ENCODE data around the gene NDUFAF2.
"Not testable (repeated sequence)": the region's sequence is repeated elsewhere in the genome, so short reads cannot be mapped to it uniquely, and the experiment has no call there.

The NDUFAF2 gene

DNA sequence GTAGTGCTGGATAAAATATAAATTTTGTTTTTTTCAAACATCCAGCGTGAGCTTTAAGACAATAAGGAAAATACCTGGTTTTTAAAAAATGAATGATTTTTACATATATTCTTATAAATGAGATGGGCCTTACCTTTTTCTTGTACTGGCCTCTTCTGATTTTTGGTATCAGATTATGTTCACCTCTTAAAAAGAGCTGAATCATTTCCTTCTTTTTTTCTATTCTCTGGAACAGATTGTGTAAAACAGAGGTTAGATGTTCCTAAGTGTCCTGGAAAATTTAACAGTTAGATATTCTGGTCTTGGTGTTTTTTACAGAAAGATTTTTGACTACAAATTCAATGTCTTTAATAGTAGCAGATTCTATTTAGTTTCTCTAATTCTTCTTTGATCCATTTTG is 74.6 kb downstream of the NDUFAF2 start:
- DNase-seq (ENCODE audit: low read depth in 2 of 2), result peak in 1 of 2 donors; percentile 35
- TF ChIP-seq, protein P1, sequence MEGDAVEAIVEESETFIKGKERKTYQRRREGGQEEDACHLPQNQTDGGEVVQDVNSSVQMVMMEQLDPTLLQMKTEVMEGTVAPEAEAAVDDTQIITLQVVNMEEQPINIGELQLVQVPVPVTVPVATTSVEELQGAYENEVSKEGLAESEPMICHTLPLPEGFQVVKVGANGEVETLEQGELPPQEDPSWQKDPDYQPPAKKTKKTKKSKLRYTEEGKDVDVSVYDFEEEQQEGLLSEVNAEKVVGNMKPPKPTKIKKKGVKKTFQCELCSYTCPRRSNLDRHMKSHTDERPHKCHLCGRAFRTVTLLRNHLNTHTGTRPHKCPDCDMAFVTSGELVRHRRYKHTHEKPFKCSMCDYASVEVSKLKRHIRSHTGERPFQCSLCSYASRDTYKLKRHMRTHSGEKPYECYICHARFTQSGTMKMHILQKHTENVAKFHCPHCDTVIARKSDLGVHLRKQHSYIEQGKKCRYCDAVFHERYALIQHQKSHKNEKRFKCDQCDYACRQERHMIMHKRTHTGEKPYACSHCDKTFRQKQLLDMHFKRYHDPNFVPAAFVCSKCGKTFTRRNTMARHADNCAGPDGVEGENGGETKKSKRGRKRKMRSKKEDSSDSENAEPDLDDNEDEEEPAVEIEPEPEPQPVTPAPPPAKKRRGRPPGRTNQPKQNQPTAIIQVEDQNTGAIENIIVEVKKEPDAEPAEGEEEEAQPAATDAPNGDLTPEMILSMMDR (IDR thresholded peaks at IDR 0.05; ENCODE audit: low read depth, low read length), result no peak
- no peak overlapping the region for H3K4me3 ChIP-seq (replicated peaks in 1 of 2; ENCODE audit: low read depth in 2 of 2, low read length in 2 of 2)

DNA sequence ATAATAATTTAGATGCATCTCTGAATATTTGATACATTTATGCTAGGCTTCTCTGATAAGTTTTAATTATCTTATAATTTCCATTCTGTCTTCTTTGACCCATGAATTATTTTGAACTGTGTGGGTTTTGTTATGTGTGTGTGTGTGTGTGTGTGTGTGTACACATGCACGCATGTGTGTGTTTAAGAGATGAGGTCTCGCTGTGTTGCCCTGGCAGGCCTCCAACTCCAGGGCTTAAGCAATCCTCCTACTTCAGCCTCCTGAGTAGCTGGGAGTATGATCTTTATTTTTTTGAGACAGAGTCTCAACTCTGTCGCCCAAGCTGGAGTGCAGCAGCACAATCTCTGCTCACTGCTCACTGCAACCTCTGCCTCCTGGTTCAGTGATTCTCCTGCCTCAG is 75.4 kb downstream of the NDUFAF2 start:
- TF ChIP-seq, protein P1 (IDR thresholded peaks at IDR 0.05; ENCODE audit: low read depth, low read length), result no peak
- DNase-seq (ENCODE audit: low read depth in 2 of 2), result peak; percentile 79
- H3K4me3 ChIP-seq (replicated peaks in 1 of 2; ENCODE audit: low read depth in 2 of 2, low read length in 2 of 2), result no peak overlapping the region

DNA sequence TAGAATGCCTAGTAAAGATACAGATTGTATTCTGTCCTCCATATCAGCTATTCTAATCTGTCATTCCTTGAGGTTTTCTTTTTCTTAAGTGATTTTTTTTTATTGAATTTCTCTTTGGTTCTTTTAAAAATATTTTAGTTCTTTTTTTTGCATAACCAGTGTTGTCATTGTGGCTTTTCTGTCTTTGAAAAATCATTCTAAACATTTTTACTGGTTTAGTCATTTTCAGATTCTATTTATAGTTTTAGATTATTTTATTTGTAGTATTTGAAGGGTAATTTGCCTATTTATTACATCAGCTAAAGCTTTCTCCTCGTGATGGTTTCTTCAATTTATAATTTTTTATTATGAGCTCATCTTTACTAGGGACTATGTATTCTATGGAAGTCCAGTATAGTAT is 78.1 kb downstream of the NDUFAF2 start:
- TF ChIP-seq, protein P1 (IDR thresholded peaks at IDR 0.05; ENCODE audit: low read depth, low read length), result no peak
- H3K4me3 ChIP-seq (replicated peaks in 1 of 2; ENCODE audit: low read depth in 2 of 2, low read length in 2 of 2), result no peak overlapping the region
- peak; percentile 47 to 63 for DNase-seq (ENCODE audit: low read depth in 2 of 2)

DNA sequence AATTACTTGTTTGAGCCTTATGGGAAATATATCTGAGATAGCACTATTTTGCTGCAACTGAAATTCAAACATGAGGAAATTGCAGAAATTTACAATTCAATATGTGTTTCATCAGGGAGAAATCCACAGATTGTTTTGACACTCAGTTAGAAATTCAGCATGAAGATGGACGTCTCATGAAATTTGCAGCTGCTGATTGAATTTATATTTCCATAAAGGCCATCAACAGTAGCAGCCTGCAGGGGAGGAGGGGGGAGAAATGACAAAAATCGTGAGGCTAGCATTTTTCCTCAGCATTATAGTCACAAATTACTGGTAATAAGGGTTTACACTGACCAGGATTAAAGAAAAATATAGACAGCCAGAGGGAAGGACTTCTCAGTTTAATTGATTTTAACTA is 81.0 kb downstream of the NDUFAF2 start:
- H3K4me3 ChIP-seq (replicated peaks in 1 of 2; ENCODE audit: low read depth in 2 of 2, low read length in 2 of 2), result no peak overlapping the region
- TF ChIP-seq, protein P1 (IDR thresholded peaks at IDR 0.05; ENCODE audit: low read depth, low read length), result no peak
- no peak for DNase-seq (ENCODE audit: low read depth in 2 of 2)

DNA sequence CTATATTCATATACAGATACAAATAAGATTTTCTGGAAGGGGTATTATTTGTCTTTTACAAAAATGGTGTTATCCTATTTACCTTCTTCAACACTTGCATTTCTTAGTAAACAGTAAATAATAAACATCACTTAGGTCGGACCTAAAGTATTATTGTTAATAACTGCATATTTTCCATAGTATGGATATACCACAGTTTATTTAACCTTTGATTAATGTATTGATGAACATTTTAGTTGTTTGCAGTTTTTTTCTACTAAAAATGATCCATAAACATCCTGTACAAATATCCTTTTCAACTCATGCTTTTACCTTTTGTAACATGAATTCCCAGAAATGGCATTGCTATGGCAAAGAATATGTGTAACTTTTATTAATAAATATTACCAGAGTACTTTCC is 83.4 kb downstream of the NDUFAF2 start:
- DNase-seq (ENCODE audit: low read depth in 2 of 2), result no peak
- TF ChIP-seq, protein P1 (IDR thresholded peaks at IDR 0.05; ENCODE audit: low read depth, low read length), result no peak
- H3K4me3 ChIP-seq (replicated peaks in 1 of 2; ENCODE audit: low read depth in 2 of 2, low read length in 2 of 2), result no peak overlapping the region

DNA sequence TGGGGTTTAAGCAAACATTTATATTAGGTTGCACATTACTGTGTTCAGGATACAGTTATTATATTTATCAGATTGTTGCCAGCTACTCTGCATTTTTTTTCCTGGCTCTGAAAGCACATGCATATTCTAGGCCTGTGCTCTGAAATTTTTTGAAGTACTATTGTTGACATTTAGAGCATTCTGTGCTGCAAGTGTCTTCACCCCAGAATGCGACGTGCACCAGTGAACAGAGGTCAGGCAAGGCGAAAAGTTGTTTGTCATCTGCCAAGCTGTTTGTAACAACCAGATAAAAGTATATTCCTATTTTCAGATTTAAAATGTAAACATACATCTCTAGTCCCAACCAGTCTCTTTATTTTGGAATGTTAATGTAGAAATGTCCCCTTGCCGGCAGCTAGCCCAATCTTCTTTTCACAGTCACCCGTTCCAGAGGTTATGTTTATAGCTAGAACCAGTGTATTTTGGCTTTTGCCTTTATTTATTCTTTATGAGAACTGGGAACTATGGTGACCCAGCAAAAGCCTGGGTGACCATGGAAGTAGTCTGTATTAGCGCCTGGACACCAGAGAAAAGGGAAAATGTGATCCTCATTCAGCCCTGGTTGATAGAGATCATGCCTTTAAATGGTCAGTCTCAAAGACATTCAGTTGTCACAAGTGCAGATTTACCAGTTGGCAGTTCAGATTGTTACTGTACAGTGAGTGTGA is 84.6 kb downstream of the NDUFAF2 start:
- H3K4me3 ChIP-seq (replicated peaks in 1 of 2; ENCODE audit: low read depth in 2 of 2, low read length in 2 of 2), result no peak overlapping the region
- TF ChIP-seq, protein P1 (IDR thresholded peaks at IDR 0.05; ENCODE audit: low read depth, low read length), result no peak
- DNase-seq (ENCODE audit: low read depth in 2 of 2), result no peak

DNA sequence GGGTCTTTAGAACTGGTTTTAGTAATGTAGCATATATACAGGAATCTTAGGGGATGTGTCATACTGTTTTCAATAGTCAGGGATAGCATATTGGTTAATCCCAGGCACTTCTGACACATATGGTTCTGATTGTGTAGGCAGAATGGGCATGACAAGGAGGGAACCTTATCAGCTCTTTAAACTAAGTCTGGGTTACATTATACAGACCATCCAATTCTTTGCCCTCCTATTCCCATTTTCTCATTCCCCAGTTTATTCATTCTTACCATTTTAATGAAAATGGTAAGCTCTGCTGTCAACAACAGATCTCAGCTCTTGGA is 85.1 kb downstream of the NDUFAF2 start:
- no peak overlapping the region for H3K4me3 ChIP-seq (replicated peaks in 1 of 2; ENCODE audit: low read depth in 2 of 2, low read length in 2 of 2)
- DNase-seq (ENCODE audit: low read depth in 2 of 2), result no peak
- TF ChIP-seq, protein P1 (IDR thresholded peaks at IDR 0.05; ENCODE audit: low read depth, low read length), result no peak

DNA sequence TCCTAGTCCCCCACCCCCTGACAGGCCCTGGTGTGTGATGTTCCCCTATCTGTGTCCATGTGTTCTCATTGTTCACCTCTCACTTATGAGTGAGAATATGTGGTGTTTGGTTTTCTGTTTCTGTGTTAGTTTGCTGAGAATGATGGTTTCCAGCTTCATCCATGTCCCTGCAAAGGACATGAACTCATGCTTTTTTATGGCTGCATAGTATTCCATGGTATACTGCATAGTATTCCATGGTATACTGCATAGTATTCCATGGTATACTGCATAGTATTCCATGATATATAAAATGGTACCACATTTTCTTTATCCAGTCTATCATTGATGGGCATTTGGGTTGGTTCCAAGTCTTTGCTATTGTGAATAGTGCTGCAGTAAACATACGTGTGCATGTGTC is 86.3 kb downstream of the NDUFAF2 start:
- not testable (repeated sequence) for DNase-seq (ENCODE audit: low read depth in 2 of 2); H3K4me3 ChIP-seq (replicated peaks in 1 of 2; ENCODE audit: low read depth in 2 of 2, low read length in 2 of 2)
